Thyroid gland (tissue), 4 donors: ENCODE data around the gene LCE6A. TPM values are rescaled to one million over a fixed set of nuclear protein-coding genes. Genes with fewer than 3 reads are reported as not detected.

Experiments
- DNase-seq, 2 donors: peaks; one replicate each; pipeline ENCODE4 v3.0.0-alpha.2; 2019
- H3K27ac ChIP-seq, 3 donors: fragments of 200-600 bp; sonication (generic); 1 replicate in 2 of 3; 2 replicates in 1 of 3; pipeline ENCODE4 v1.5.1; 2016 to 2019; ENCODE audit warnings: mild to moderate bottlenecking in 1 of 3, moderate library complexity in 1 of 3
- H3K27me3 ChIP-seq: fragments of 200-600 bp; sonication (generic); one replicate; pipeline ENCODE4 v1.5.1; 2019
- H3K36me3 ChIP-seq, 2 donors: fragments of 200-600 bp; sonication (generic); one replicate each; pipeline ENCODE4 v1.5.1; 2016 to 2019
- H3K4me1 ChIP-seq, 2 donors: fragments of 200-600 bp; sonication (generic); one replicate each; pipeline ENCODE4 v1.5.1; 2017 to 2019
- H3K4me3 ChIP-seq, 3 donors: fragments of 200-600 bp; sonication (generic); replicated peaks in 1 of 3; 1 replicate in 2 of 3; 2 replicates in 1 of 3; pipeline ENCODE4 v1.5.1; 2016; ENCODE audit warnings: mild to moderate bottlenecking in 1 of 3
- H3K9me3 ChIP-seq: fragments of 200-600 bp; sonication (generic); one replicate; pipeline ENCODE4 v1.5.1; 2017
- CTCF ChIP-seq, 6 experiments: fragments of 200-600 bp in 3 of 6; fragments of 450-650 bp in 3 of 6; sonication (generic) in 3 of 6; IDR thresholded peaks; one replicate each; pipeline ENCODE4 v1.5.1; 2016 to 2019; ENCODE audit warnings: antibody characterized with exemption in 6 of 6, mild to moderate bottlenecking in 2 of 6, inconsistent platforms in 1 of 6, moderate library complexity in 1 of 6
- POLR2A ChIP-seq, 2 donors: fragments of 450-650 bp; IDR thresholded peaks; one replicate each; pipeline ENCODE4 v1.6.1; 2017; ENCODE audit warnings: antibody characterized with exemption in 2 of 2, mild to moderate bottlenecking in 2 of 2, moderate library complexity in 1 of 2
- WGBS, 2 donors: methylation state at CpG; one replicate each; pipeline ENCODE4 v1.1.5; 2017; 5-methylcytosine and 5-hydroxymethylcytosine counted together
- intact Hi-C: fragments of 100-400 bp; cut with DNase I; formaldehyde crosslinking; loops from one replicate; pipeline ENCODE4 v1.15.1; 2023
- total RNA-seq, 4 donors: library from RNA; depleted of rRNA; stranded (reverse); fragments of >200 nt; gene quantifications; one replicate each; pipeline ENCODE4 v1.2.3, GENCODE V29; 2016

Gene LCE6A
- total RNA-seq, 4 donors from 2014 or later: not detected

GRCh38 chr1:152827173-152827572 is 15.5 kb upstream of the LCE6A start, which contains the start of gene LCE1A:
Gene LCE1A, plus strand, starts transcription at chr1:152827473. Its CDS starts 0 bp downstream, at chr1:152827473.
- no peak for TF ChIP-seq POLR2A (IDR thresholded peaks at IDR 0.05)
- TF ChIP-seq CTCF (IDR thresholded peaks at IDR 0.05): no peak
- intact Hi-C loops: no loop called here

GRCh38 chr1:152836870-152837269 is 5.8 kb upstream of the LCE6A start:
- WGBS, 2 donors: 61% methylated on average over 2 of the region's 2 CpGs
- intact Hi-C loops: no loop called here
- no peak for DNase-seq
- H3K36me3 ChIP-seq: no peaks in the 10 kb centered on the region
- no peaks in the 10 kb centered on the region for H3K27me3 ChIP-seq
- H3K27ac ChIP-seq: no peak overlapping the region
- no peaks in the 10 kb centered on the region for H3K4me1 ChIP-seq
- H3K4me3 ChIP-seq: no peak overlapping the region
- no peaks in the 10 kb centered on the region for H3K9me3 ChIP-seq
- TF ChIP-seq CTCF (IDR thresholded peaks at IDR 0.05) (no peak), POLR2A (IDR thresholded peaks at IDR 0.05) (no peak)

More at GRCh38 chr1:152827173-152827572, 15.5 kb upstream of the LCE6A start, which contains the start of gene LCE1A:
- WGBS, 2 donors: 61 to 71% methylated on average over 2 of the region's 2 CpGs
- Histone ChIP-seq H3K27me3 (no peaks in the 10 kb centered on the region), H3K4me1 (no peaks in the 10 kb centered on the region), H3K4me3 (no peak within 1 kb of the TSS), H3K36me3 (no peaks in the 10 kb centered on the region), H3K27ac (no peak within 1 kb of the TSS), H3K9me3 (no peaks in the 10 kb centered on the region)
- no peak for DNase-seq

GRCh38 chr1:152855661-152856060 is 13.0 kb downstream of the LCE6A start:
- Histone ChIP-seq H3K27me3 (no peaks in the 10 kb centered on the region), H3K4me1 (no peaks in the 10 kb centered on the region), H3K36me3 (no peaks in the 10 kb centered on the region), H3K4me3 (no peak overlapping the region), H3K9me3 (no peaks in the 10 kb centered on the region), H3K27ac (no peak overlapping the region)
- DNase-seq: no peak
- 50 to 55% methylated on average over 2 of the region's 2 CpGs for WGBS, 2 donors
- TF ChIP-seq CTCF (IDR thresholded peaks at IDR 0.05): no peak
- TF ChIP-seq POLR2A (IDR thresholded peaks at IDR 0.05): no peak
- intact Hi-C loops: no loop called here

- H3K27ac ChIP-seq: no peak overlapping the region
- H3K27me3 ChIP-seq: no peaks in the 10 kb centered on the region
- no peak overlapping the region for H3K4me3 ChIP-seq
- H3K4me1 ChIP-seq: no peaks in the 10 kb centered on the region
- 70 to 75% methylated on average over 1 of the region's 1 CpG for WGBS, 2 donors
- TF ChIP-seq POLR2A (IDR thresholded peaks at IDR 0.05) (no peak), CTCF (IDR thresholded peaks at IDR 0.05) (no peak)
- no peak for DNase-seq
- intact Hi-C loops: no loop called here
- no peaks in the 10 kb centered on the region for H3K9me3 ChIP-seq
- H3K36me3 ChIP-seq: no peaks in the 10 kb centered on the region
Measured at GRCh38 chr1:152858062-152858461, 15.4 kb downstream of the LCE6A start.

- no peaks in the 10 kb centered on the region for H3K27me3 ChIP-seq
- WGBS, 2 donors: 83 to 92% methylated on average over 3 of the region's 3 CpGs
- no peaks in the 10 kb centered on the region for H3K9me3 ChIP-seq
- no peaks in the 10 kb centered on the region for H3K4me1 ChIP-seq
- intact Hi-C loops: no loop called here
- H3K27ac ChIP-seq: no peak within 1 kb of the TSS
- TF ChIP-seq POLR2A (IDR thresholded peaks at IDR 0.05): no peak
- H3K4me3 ChIP-seq: no peak within 1 kb of the TSS
- DNase-seq: no peak
- no peaks in the 10 kb centered on the region for H3K36me3 ChIP-seq
Measured at GRCh38 chr1:152859696-152860095, 17.0 kb downstream of the LCE6A start, which contains the start of gene LCE7A. Gene LCE7A, plus strand, starts transcription at chr1:152859996. Its CDS starts 702 bp downstream, at chr1:152860698.
